PC-3 (cell line): ENCODE data around the gene OR8B4.

ENCODE experiments used
- EZH2phosphoT487 ChIP-seq: fragments of 300-600 bp; sonication (generic); IDR thresholded peaks from 2 replicates; pipeline ENCODE4 v1.6.1; 2018; ENCODE audit warnings: mild to moderate bottlenecking, antibody characterized with exemption, low read length, borderline replicate concordance
- TF ChIP-seq, protein P1 (sequence below): fragments of 300-600 bp; sonication (generic); conservative IDR thresholded peaks from 2 replicates; pipeline ENCODE4 v1.5.1; 2017; ENCODE audit warnings: antibody characterized with exemption, low read depth, mild to moderate bottlenecking, low read length

DNA sequence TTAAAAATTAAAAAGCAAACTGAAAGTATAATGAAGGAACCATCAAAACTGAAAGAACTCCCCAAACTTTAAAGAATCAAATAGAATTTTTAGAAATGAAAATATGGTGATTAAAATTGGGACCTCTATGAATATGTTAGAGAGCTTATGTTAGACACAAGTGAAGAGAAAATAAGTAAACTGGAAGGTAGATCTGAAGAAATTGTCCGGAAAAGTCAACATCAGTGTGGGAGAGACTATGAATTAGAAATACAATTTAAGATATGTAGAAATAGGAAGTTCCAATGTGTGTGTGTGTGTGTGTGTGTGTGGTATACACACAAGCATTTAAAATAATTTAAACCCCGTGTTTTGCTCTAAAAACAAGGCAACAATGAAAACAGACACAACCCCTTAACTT is 4.9 kb upstream of the OR8B4 start:
- TF ChIP-seq, protein P1, sequence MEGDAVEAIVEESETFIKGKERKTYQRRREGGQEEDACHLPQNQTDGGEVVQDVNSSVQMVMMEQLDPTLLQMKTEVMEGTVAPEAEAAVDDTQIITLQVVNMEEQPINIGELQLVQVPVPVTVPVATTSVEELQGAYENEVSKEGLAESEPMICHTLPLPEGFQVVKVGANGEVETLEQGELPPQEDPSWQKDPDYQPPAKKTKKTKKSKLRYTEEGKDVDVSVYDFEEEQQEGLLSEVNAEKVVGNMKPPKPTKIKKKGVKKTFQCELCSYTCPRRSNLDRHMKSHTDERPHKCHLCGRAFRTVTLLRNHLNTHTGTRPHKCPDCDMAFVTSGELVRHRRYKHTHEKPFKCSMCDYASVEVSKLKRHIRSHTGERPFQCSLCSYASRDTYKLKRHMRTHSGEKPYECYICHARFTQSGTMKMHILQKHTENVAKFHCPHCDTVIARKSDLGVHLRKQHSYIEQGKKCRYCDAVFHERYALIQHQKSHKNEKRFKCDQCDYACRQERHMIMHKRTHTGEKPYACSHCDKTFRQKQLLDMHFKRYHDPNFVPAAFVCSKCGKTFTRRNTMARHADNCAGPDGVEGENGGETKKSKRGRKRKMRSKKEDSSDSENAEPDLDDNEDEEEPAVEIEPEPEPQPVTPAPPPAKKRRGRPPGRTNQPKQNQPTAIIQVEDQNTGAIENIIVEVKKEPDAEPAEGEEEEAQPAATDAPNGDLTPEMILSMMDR: no peak
- no peak for TF ChIP-seq EZH2phosphoT487
